ENCODE measurements around the gene SH3BP5. TPM values are rescaled to one million over a fixed set of nuclear protein-coding genes. Genes with fewer than 3 reads are reported as not detected.

Gene SH3BP5
- 10 to 100 TPM; 13.3 to 71.6 TPM for total RNA-seq

GRCh38 chr3:15332405-15333098, at the start of gene SH3BP5:
TSS of gene SH3BP5 (minus strand) at chr3:15332586. CDS start at chr3:15332408, 178 bp downstream.
- Histone ChIP-seq H3K27ac (peak within 1 kb of the TSS; percentile 74 to 82), H3K36me3 (no peaks in the 10 kb centered on the region), H3K4me3 (peak within 1 kb of the TSS; percentile 69 to 78), H3K4me1 (replicated peaks) (no peaks in the 10 kb centered on the region), H3K27me3 (replicated peaks; ENCODE audit: insufficient read depth) (no peaks in the 10 kb centered on the region), H3K9me3 (no peaks in the 10 kb centered on the region)
- WGBS: 15% methylated on average over 64 of the region's 66 CpGs
- intact Hi-C loops (cut with DNase I): loop anchor here (1.0 to 5.0 kb wide), 2 partner anchors 45 to 64 kb away; no protein-coding TSS in a partner anchor
- TF ChIP-seq POLR2A (IDR thresholded peaks at IDR 0.05) (peak; percentile 50), POLR2AphosphoS5 (IDR thresholded peaks at IDR 0.05) (no peak), CTCF (IDR thresholded peaks at IDR 0.05) (peak; percentile 57 to 84 (median 74))
- peak; percentile 57 for DNase-seq (ENCODE audit: low spot score)

GRCh38 chr3:15380980-15381890, 48.8 kb upstream of the SH3BP5 start:
- intact Hi-C loops (cut with DNase I): no loop called here
- TF ChIP-seq CTCF (IDR thresholded peaks at IDR 0.05) (no peak), POLR2A (IDR thresholded peaks at IDR 0.05) (no peak), POLR2AphosphoS5 (IDR thresholded peaks at IDR 0.05) (no peak)
- DNase-seq (ENCODE audit: low spot score): no peak
- Histone ChIP-seq H3K27ac (no peak overlapping the region), H3K4me3 (no peak overlapping the region), H3K27me3 (replicated peaks; ENCODE audit: insufficient read depth) (no peaks in the 10 kb centered on the region), H3K4me1 (replicated peaks) (no peaks in the 10 kb centered on the region), H3K9me3 (no peaks in the 10 kb centered on the region), H3K36me3 (no peaks in the 10 kb centered on the region)
- WGBS: 63% methylated on average over 6 of the region's 6 CpGs

GRCh38 chr3:15377961-15378791, 45.8 kb upstream of the SH3BP5 start:
- intact Hi-C loops (cut with DNase I): loop anchor here (1.0 to 5.0 kb wide), 3 partner anchors 46 to 176 kb away; partner anchors contain the start of gene SH3BP5
- WGBS: 29% methylated on average over 16 of the region's 16 CpGs
- Histone ChIP-seq H3K36me3 (no peaks in the 10 kb centered on the region), H3K4me1 (replicated peaks) (no peaks in the 10 kb centered on the region), H3K27ac (peak overlapping the region in 1 of 2 donors; percentile 32), H3K27me3 (replicated peaks; ENCODE audit: insufficient read depth) (no peaks in the 10 kb centered on the region), H3K4me3 (no peak overlapping the region), H3K9me3 (no peaks in the 10 kb centered on the region)
- peak; percentile 84 for DNase-seq (ENCODE audit: low spot score)
- peak; percentile 89 for TF ChIP-seq POLR2AphosphoS5 (IDR thresholded peaks at IDR 0.05)
- peak; percentile 82 to 96 (median 92) for TF ChIP-seq CTCF (IDR thresholded peaks at IDR 0.05)
- no peak for TF ChIP-seq POLR2A (IDR thresholded peaks at IDR 0.05)

GRCh38 chr3:15375461-15376000, 43.1 kb upstream of the SH3BP5 start:
- 93% methylated on average over 22 of the region's 22 CpGs for WGBS
- Histone ChIP-seq H3K27me3 (replicated peaks; ENCODE audit: insufficient read depth) (no peaks in the 10 kb centered on the region), H3K36me3 (no peaks in the 10 kb centered on the region), H3K9me3 (no peaks in the 10 kb centered on the region), H3K4me3 (no peak overlapping the region), H3K4me1 (replicated peaks) (no peaks in the 10 kb centered on the region), H3K27ac (no peak overlapping the region)
- intact Hi-C loops (cut with DNase I): loop anchor here (5.0 kb wide), 2 partner anchors 43 to 173 kb away; partner anchors contain the start of gene SH3BP5
- TF ChIP-seq POLR2AphosphoS5 (IDR thresholded peaks at IDR 0.05): no peak
- TF ChIP-seq POLR2A (IDR thresholded peaks at IDR 0.05): no peak
- no peak for TF ChIP-seq CTCF (IDR thresholded peaks at IDR 0.05)
- DNase-seq (ENCODE audit: low spot score): no peak
